ENCODE results near the gene CUX1.
"Not testable (repeated sequence)": the region's sequence is repeated elsewhere in the genome, so short reads cannot be mapped to it uniquely, and the experiment has no call there.

The CUX1 gene

DNA sequence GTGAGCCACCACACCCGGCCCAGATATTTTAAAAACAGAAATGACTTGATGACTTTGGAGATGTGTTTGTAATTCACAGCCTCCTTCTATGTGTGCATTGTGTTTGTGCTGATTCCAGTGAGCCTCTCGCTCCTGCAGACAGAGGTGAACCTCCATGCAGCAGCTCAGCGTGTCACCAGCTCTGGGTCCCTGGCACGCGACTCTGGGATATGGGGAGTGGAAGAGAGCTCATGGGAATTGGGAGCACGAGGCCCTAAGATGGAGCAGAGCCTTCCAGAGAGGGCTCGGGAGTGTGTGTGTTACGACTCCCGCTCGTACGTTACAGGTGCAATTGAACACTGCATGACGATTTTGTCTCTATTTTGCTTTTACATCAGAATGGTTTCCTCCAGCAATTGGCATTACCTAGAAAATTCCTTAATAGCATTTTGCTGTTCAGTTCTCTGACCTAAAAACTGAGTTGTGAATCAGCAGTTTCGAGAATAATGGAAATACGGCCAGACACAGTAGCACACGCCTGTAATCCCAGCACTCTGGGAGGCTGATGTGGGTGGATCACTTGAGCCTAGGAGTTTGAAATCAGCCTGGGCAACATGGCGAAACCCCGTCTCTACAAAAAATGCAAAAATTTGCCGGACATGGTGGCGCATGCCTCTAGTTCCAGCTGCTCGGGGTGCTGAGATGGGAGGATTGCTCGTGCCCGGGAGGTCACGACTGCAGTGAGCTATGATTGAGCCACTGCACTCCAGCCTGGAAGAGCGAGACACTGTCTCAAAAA, 204.6 kb downstream of the CUX1 start:
- no peak for DNase-seq

DNA sequence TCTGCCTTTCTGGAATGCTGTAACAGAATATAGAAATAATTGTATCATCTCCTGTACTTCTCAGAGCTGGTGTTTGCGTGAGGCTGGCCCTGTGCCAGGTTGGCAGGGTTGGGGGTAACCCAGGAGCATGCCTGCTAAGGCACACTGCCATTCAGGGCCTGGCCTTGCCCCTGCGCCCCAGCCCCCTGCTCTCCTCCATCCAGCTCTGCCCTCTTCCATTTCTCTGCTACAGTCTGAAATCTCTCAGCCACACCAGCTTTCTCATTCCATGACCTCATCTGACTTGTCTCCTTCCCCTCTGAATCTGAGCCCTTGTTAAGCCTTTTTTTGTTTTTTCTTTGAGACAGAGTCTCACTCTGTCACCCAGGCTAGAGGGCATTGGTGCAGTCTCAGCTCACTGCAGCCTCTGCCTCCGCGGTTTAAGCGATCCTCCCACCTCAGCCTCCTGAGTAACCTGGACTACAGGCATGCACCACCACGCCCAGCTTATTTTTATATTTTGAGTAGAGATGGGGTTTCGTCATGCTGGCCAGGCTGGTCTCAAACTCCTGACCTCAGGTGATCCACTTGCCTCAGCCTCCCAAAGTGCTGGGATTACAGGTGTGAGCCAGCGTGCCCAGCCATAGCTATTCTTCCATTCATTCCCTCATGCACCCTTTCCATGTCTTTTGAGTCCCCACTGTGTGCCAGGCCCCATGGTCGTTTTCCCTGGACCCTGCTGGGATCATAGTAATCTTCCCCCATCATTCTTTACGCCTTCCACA, 206.8 kb downstream of the CUX1 start:
- no peak for DNase-seq

DNA sequence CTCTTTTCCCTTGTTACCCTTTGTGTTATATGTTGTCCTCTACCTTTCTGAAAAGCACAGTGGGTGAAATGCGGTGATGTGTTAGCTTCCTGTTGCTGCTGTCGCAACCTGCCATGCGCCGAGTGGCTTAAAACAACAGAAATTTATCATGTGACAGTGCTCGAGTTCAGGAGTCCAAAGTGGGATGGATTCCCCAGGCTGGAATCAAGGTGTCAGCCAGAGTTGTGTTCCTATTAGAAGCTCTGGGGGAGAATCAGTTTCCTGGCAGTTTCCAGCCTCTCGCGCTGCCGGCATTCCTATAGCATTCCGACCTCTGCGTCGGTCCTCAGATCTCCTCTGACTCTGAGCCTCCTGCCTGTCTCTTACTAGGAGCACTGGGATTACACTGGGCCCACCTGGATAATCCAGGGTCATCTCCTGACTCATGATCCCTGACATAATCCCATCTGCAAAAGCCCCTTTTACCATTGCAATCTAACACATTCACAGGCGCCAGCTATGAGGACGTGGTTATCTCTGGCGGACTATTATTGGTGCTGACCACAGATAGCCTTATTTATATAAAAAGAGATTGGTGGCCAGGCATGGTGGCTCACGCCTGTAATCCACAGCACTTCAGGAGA, 207.5 kb downstream of the CUX1 start:
- no peak for DNase-seq

DNA sequence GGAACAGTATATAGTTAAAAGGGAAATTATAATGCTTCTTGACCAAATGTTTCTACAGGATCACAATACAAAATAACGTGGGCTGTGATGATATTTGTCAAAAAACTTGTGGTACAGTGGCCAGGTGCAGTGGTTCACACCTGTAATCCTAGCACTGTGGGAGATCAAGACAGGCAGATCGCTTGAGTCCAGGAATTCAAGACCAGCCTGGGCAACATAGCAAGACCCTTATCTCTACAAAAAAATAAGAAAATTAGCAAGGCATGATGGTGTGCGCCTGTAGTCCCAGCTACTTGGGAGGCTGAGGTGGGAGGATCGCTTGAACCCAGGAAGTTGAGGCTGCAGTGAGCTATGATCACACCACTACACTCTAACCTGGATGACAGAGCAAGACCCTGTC, 208.4 kb downstream of the CUX1 start:
- DNase-seq, result not testable (repeated sequence)

DNA sequence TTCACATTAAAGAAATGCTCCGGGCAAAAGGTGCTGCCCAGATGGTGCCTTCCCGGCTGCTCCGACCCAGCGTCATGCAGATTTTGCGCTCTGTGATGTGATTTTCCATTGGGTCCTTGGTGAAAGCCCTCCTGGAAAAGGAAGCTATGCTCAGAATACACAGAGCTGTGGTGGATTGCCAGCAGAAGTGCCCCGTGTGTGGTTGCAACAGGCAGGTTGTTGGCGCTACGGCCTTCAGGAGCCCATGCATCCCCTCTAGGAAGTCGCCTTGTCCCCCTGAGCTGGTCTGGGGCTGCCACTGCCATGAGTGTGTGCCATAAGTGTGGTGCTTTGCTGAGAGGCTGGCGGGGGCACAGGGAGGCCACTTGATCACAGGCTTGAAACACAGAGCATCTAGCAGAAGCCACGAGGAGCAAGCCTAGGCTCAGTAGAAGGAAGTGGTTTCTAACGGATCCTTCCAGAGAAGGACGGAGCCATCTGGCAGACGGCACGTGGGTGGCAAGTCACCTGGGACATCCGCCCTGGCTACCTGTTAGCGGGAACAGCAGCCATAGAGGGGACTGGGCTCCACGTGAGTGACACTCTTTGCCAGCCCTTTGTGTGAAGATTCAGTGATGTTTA, 210.9 kb downstream of the CUX1 start:
- no peak for DNase-seq

DNA sequence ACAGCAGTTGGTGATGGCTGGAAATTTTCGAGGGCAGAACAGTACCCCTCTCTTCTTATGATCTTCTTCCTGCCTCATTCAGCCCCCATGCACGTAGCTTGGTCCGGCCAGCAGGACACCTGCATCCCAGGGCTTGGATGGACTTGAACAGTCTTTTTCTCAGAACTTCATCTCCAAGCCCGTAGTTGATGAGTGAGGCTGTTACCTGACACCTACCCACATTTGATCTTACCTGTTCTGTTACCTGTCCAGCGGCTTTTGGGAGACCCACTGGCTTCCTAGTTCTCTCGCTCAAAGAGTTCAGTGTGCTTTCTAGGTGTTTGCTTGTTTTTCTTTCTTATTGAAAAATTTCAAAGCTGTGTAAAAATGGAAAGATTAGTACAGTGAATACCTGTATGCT, 212.2 kb downstream of the CUX1 start:
- DNase-seq, result no peak

DNA sequence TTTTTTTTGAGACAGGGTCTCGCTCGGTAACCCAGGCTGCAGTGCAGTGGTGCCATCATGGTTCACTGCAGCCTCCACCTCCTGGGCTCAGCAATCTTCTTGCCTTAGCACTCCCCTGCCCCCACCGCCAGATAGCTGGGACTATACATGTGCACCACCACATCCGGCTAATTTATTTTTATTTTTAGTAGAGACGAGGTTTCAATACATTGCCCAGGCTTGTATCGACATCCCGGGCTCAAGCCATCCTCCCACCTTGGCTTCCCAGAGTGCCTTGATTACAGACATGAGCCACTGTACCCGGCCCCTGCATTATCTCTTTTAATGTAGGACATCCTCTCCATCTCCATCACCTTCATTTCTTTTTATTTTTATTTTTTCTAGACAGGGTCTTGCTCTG, 213.3 kb downstream of the CUX1 start:
- DNase-seq, result no peak

DNA sequence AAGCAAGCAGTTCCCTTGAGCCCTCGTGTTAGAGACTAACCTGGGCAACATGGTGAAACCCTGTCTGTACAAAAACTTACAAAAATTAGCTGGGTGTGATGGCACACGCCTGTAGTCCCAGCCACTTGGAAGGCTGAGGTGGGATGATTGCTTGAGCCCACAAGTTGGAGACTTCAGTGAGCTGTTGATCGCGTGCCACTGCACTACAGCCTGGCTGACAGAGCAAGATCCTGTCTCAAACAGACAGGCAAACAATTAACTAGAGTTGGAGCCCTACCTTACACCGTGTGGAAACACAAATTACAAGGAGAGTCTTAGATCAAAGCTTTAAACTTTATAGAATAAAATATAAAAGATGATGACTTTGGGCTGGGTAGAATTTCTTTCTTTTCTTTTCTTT, 219.5 kb downstream of the CUX1 start:
- no peak for DNase-seq

DNA sequence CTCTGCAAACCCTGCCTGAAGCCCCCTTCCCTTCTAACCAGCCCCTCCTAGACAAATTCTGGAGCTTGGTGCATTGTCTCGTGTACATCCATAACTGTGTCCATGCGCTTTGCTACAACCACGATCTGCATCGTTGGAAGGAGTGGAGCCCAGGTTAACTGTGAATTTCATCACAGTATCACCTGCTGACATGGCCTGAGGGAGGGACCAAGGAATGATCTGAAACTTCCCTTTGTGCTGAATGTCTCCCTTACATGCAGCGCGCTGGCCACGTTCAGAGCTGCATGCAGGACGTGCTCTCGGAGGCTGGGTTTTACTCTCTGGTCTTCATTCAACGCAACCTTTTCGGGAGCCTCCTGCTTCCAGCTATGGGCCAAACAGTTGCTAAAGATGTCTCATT, 222.3 kb downstream of the CUX1 start:
- DNase-seq, result no peak

DNA sequence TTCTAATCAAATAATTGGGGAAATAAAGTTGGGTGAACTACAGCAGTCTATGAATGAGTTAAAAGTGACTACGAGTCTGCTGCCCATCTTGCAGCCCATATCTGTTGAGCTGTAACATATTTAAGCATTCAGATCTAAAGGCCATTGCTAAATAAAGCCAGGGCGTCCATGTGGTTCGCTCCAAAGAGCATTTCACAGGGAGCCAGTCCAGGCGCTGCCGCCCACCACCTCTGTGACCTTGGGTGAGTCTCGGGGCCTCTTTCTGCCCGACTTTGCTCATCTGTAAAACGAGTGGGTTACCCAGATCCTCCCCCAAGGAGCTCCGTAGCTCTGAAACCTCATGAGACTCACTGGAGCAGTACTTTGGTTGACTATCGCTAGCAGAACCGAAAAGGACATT, 223.1 kb downstream of the CUX1 start:
- DNase-seq, result no peak

DNA sequence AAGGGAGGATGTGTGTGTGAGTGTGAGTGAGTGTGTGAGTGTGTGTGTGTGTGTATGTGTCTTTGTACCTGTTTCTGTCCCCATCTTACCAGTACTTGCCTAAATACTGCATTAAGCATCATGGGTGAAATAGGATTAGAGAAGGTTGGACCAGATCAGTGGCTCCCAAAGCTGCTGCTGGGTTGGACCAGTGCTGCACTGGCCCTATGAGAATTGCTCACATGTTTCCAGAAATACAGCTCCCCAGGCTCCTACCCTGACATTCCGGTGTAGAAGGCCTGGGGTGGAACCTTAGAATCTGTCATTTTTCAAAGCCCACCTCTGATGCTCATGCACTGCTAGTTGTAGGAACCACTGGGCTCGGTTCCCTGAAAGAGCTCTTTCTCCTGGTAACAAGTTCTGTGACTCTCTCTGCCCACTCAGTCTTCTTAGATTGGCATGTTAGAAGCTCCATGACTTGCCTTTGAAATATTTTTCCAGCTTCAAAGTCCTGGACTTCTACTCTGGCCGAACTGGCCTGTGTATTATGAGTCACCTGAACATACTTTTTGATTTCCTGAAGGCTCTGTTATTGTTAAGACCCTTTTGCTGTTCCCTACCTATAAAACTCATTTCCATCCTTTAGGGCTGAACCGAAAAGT, 224.7 kb downstream of the CUX1 start:
- no peak for DNase-seq

DNA sequence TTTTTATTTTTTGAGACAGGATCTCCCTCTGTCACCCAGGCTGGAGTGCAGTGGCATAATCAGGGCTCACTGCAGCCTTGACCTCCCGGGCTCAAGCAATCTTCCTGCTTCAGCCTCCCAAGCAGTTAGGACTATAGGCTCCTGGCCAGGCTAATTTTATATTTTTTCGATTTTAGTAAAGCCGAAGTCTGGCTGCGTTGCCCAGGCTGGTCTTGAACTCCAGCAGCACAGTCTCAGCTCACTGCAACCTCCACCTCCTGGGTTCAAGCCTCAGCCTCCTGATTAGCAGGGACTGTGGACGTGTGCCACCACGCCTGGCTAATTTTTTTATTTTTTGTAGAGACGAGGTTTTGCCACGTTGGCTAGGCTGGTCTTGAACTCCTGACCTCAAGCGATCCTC, 225.4 kb downstream of the CUX1 start:
- DNase-seq, result not testable (repeated sequence)

DNA sequence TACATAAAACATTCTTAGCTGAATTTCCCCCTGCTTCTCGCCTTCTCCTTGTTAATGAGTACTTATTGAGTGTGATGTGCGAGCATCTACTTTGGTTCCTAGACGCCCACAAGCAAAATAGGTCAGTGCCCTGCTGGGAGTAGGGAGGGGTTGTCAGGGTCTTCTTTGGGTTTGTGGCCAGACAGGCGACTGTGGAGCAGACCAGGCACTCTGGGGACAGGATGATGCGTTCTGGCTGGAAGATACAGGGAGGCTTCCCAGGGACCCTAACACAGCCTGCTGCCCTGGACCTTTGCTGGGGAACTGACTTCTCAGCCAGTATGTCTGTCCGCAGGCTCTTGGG, 227.2 kb downstream of the CUX1 start:
- no peak for DNase-seq

DNA sequence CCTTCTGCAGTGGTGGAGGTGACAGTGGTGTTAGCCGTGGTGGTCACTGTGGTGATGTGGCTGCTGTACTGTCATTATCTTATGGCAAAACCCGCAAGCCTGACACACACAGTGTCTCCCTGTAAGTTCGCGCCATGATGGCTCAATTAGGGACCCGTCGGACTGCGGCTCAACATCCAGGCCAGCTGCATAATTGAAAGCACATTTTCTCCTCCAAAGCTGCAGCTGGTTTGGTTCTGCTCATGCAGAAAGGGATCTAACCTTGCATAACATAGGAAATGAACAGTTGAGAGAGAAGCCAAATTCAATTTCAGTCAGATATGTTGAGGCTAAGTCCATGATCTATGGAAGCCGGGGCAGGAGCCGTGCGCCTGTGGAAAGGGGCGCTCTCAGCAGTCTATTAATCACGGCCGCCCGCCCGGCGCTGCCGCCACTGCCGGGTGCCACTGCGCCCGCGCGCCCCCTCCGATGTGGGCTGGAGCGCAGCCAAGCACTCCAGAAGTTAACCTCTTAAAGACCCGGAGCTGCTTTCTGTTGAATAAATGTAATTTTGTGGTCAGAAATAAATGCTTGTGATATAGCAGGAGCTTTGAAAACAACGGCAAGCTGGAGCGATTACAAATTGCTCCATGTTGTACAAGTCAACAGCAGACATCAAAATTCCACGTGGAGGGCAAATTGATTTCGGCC, 227.7 kb downstream of the CUX1 start:
- DNase-seq, result peak; percentile 55

DNA sequence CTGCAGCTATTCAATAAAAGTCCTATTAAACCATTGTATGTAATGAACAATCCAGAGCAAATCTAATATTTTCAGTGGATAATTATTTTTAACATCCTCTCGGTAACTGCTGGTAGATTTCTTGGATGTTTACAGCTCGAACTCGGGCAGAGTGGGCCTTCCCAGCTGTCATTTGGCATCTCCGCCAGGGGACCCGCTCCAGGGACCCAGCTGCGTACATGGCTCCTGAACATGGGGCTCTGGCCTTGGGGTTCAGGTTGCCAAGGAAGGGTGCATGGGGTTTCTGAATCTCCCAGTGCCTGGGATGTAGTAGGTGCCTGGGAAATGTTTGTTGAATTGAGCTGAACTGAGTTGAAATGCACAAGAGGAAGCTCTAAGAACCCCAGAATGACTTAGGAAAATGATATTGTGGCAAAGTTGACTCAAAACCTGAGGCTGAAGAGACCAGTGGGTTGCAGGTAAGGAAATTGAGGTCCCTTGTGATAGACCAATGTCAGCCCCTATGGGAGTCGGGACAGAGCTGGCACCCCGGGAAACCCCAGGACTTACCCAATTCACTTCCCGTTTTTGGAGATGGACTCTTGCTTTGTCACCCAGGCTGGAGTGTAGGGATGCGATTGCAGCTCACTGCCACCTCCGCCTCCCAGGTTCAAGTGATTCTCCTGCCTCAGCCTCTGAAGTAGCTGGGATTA, 228.4 kb downstream of the CUX1 start:
- DNase-seq, result no peak

DNA sequence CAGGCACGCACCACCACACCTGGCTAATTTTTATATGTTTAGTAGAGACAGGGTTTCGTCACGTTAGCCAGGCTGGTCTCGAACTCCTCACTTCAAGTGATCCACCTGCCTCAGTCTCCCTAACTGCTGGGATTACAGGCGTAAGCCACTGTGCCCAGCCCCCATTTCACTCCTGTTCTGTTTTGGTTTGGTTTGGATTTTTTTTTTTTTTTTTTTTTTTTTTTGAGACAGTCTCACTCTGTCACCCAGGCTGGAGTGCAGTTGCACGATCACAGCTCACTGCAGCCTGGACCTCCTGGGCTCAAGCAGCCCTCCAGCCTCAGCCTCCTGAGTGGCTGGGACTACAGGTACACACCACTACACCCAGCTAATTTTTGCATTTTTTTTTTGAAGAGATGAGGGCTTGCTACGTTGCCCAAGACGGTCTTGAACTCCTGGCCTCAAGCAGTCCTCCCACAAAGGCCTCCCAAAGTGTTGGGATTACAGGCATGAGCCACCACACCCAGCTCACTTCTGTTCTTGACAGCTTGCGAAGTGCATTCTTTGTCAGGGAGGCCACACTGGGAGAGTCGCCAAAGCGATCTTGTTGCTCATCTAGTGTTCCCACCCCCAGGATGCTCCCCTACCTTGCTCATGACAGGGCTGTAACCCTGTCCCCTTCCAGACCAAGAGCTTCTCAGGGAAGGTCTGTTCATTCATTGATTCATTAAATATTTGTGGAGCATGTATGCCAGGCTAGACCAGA, 229.1 kb downstream of the CUX1 start:
- no peak for DNase-seq

DNA sequence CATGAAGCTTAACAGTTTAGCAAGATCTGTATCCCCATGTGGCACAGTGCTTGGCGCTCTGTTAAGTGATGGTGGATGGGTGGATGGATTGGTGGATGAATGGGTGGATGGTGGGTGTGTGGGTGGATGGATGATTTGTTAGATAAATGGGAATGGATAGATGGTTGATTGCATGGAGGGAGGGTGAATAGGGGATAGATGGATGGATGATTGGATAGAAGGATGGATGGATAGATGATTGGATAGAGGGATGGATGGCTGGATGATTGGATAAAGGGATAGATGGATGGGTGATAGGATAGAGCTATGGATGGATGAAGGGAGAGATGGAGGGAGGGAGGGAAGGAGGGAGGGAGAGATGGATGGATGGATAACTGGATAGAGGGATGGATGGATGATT, 229.7 kb downstream of the CUX1 start:
- DNase-seq, result no peak

DNA sequence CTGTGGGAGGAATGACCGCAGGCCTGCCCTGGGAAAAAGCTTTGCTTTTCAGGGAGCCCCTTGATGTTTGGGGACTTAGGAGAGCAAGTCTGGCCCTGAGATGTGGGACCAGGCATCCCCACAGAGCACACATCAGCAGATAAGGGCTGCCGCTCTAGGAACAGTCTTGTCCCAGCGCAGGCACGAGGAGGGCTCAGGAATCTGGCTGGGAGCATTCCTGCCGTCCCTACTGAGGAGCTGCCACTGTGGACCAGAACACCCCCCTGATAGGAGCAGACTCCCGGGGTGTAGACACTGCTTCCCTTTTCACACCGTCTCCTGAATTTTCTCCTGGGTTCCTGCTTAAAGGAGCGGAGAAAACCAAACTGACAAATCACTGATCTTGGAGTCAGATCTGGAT, 232.3 kb downstream of the CUX1 start:
- no peak for DNase-seq

DNA sequence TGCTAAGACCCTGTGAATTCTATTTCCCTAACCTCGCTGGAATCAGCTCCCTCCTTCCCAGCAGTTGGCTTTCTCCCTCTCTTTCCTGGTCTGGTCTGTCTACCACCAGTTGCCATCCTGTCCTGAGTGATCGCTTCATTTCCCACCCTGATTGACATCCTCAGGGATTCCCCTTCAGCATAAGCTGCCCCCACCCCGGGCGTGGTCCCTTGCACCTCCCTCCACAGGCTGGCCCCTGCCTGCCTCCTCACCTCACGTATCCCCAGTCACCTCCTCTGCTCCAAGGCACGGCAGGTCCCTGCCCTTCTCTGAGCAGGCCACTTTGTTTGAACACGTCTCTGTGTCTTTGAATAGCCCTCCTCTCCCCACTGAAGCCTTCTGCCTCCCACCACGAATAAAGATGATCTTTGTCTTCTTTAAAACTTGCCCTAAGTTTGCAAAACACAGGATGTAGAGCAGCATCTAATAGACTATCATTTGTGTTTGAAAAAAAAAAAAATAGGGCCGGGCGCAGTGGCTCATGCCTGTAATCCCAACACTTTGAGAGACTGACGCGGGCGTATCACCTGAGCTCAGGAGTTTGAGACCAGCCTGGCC, 233.5 kb downstream of the CUX1 start:
- no peak for DNase-seq

DNA sequence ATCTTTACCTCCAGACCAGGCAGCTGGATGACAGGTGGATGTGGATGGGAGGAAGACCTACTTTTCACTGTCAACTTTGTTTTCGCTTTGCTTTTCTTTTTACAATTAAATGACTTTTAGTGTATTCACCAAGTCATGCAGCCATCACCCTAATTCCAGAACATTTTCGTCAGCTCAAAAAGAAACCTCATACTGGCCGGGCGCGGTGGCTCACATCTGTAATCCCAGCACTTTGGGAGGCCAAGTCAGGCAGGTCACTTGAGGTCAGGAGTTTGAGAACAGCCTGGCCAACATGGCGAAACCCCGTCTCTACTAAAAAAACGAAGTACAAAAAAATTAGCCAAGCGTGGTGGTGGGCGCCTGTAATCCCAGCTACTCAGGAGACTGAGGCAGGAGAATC, 234.3 kb downstream of the CUX1 start:
- DNase-seq, result not testable (repeated sequence)

DNA sequence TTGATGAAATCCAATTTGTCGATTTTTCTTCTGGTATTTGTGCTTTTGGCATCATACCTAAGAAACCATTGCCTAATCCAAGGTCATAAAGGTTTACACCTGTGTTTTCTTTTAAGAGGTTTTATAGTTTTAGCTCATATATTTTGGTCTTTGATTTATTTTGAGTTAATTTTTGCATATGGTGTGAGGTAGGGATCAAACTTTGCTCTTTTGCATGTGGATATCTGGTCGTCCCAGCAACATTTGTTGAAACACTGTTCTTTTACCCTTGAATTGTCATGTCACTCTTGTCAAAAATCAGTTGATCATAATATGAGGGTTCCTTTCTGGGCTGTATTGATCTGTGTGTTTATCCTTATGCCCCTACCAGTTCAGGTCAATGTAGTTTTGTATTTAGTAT, 236.7 kb downstream of the CUX1 start:
- DNase-seq, result no peak
